Bronchial epithelial cell (primary cell): Measurements from ENCODE around the gene DGKG. TPM values are rescaled to one million over a fixed set of nuclear protein-coding genes. Genes with fewer than 3 reads are reported as not detected.
A peak's percentile ranks its signal among the peaks of the same experiment; 100 is the strongest.

Experiments
- DNase-seq: peaks from one replicate; pipeline ENCODE4 v3.0.0-alpha.2; 2010; ENCODE audit warnings: low read depth
- FAIRE-seq: peaks from 2 replicates; lab custom pipeline; 2011; peaks lifted over from hg19 to GRCh38; lab: Jason Lieb, UNC
- H3K27me3 ChIP-seq: 2 replicates; pipeline ENCODE4 v1.5.1; 2011; ENCODE audit warnings: low read length; ENCODE audit not compliant: control insufficient read depth, insufficient read depth
- H3K36me3 ChIP-seq: 2 replicates; pipeline ENCODE4 v1.5.1; 2011; ENCODE audit warnings: low read length; ENCODE audit not compliant: control insufficient read depth, insufficient read depth
- H3K4me3 ChIP-seq: 2 replicates; pipeline ENCODE4 v1.5.1; 2011; ENCODE audit warnings: mild to moderate bottlenecking, low read depth, low read length, control low read depth
- total RNA-seq: library from RNA; depleted of rRNA; stranded (reverse); fragments of >200 nt; gene quantifications from 2 replicates; pipeline ENCODE4 v1.2.1, GENCODE V29; 2014
- TF ChIP-seq, protein P1 (sequence below): IDR thresholded peaks from 2 replicates; pipeline ENCODE4 v1.5.1; 2011; ENCODE audit warnings: mild to moderate bottlenecking, moderate library complexity, low read length, control low read depth, inconsistent platforms; ENCODE audit not compliant: insufficient read depth, severe bottlenecking

The DGKG gene
- total RNA-seq, 1 donor from 2014 or later: not detected

DNA sequence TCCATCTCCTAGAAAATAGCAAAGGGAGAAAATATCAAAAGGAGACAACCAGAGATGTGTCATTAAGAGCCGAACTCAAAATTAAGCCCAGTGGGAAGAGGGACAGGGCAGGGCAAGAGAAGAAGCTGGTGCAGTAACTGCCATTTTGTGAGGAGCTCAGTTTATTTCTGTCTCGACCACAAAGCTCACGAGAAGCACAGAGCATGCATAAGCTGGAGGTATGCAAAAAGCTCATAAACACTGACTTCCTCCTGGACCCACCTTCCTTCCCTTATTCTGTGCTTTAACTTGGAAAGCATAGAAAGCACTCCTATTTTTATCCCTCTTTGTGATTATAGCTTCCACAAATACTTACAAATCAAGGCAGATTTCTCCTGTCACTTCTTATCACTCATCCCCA is 81.3 kb downstream of the DGKG start:
- no peak for DNase-seq
- Histone ChIP-seq H3K27me3 (no peaks in the 10 kb centered on the region), H3K4me3 (no peak overlapping the region), H3K36me3 (no peaks in the 10 kb centered on the region)
- TF ChIP-seq, protein P1, sequence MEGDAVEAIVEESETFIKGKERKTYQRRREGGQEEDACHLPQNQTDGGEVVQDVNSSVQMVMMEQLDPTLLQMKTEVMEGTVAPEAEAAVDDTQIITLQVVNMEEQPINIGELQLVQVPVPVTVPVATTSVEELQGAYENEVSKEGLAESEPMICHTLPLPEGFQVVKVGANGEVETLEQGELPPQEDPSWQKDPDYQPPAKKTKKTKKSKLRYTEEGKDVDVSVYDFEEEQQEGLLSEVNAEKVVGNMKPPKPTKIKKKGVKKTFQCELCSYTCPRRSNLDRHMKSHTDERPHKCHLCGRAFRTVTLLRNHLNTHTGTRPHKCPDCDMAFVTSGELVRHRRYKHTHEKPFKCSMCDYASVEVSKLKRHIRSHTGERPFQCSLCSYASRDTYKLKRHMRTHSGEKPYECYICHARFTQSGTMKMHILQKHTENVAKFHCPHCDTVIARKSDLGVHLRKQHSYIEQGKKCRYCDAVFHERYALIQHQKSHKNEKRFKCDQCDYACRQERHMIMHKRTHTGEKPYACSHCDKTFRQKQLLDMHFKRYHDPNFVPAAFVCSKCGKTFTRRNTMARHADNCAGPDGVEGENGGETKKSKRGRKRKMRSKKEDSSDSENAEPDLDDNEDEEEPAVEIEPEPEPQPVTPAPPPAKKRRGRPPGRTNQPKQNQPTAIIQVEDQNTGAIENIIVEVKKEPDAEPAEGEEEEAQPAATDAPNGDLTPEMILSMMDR: no peak
- no peak for FAIRE-seq

- H3K36me3 ChIP-seq: no peaks in the 10 kb centered on the region
- FAIRE-seq (no peak), DNase-seq (peak; percentile 66)
- TF ChIP-seq, protein P1: peak; percentile 75
- H3K27me3 ChIP-seq: no peaks in the 10 kb centered on the region
- no peak overlapping the region for H3K4me3 ChIP-seq
Measured at GRCh38 chr3:186277268-186277909, 84.6 kb downstream of the DGKG start.

- FAIRE-seq (no peak), DNase-seq (no peak)
- Histone ChIP-seq H3K36me3 (no peaks in the 10 kb centered on the region), H3K27me3 (no peaks in the 10 kb centered on the region), H3K4me3 (no peak overlapping the region)
- TF ChIP-seq, protein P1: no peak
Measured at GRCh38 chr3:186275436-186275835, 86.6 kb downstream of the DGKG start.

DNA sequence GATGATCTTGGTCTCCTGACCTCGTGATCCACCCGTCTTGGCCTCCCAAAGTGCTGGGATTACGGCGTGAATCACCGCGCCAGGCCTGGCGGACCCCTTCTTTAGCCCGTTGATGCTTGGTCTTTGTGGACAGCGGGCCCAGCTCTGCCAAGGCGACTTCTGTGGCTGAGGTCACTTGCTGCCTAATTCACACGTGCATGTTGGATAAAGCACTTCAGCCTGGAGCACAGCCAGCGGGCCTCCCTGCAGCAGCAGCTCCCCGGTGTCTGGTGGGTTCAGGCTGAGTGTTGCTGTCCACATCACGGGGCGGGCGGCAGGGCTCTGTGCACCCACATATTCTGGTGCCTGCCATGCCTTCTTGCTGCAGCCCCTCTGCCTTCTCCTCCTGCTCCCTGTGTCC is 88.4 kb downstream of the DGKG start:
- DNase-seq (no peak), FAIRE-seq (no peak)
- Histone ChIP-seq H3K36me3 (no peaks in the 10 kb centered on the region), H3K27me3 (no peaks in the 10 kb centered on the region), H3K4me3 (no peak overlapping the region)
- TF ChIP-seq, protein P1: no peak

DNA sequence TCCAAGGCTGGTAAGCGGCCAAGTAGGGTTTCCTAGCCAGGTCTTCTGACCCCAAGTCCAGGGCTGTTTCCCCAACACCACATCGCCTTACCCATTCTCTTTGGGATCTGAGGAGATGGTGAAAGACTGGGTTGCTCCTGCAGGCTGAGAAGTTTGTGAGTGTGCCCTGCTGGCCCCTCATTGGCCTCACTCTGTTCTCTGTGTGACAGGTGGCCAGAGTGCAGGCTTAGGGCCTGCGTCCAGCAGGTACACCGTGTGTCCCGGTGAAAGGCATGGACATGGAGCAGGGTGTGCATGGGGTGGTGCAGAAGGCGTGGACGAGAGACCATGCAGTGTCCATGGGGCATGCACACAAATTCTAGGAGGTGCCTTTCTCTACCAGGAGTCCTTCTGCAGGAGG is 91.3 kb downstream of the DGKG start:
- Histone ChIP-seq H3K27me3 (no peaks in the 10 kb centered on the region), H3K36me3 (no peaks in the 10 kb centered on the region), H3K4me3 (no peak overlapping the region)
- DNase-seq (no peak), FAIRE-seq (peak; percentile 23)
- TF ChIP-seq, protein P1: no peak
